Measurements from ENCODE around the gene CDIP1.

CDIP1 gene

GRCh38 chr16:4488499-4488967, 50.0 kb downstream of the CDIP1 start:
- DNase-seq (ENCODE audit: low spot score), result no peak

GRCh38 chr16:4487955-4488498, 50.5 kb downstream of the CDIP1 start:
- no peak for DNase-seq (ENCODE audit: low spot score)

- no peak for DNase-seq (ENCODE audit: low spot score)
These were observed 52.3 kb downstream of the CDIP1 start for GRCh38 chr16:4486126-4486893.

- DNase-seq (ENCODE audit: low spot score), result no peak
These were observed 56.6 kb downstream of the CDIP1 start for GRCh38 chr16:4481963-4482362.

GRCh38 chr16:4481526-4481925, 57.0 kb downstream of the CDIP1 start:
- DNase-seq (ENCODE audit: low spot score), result no peak

GRCh38 chr16:4477966-4478365, 60.6 kb downstream of the CDIP1 start:
- peak; percentile 60 for DNase-seq (ENCODE audit: low spot score)

GRCh38 chr16:4475880-4476788, 62.4 kb downstream of the CDIP1 start, which contains the start of gene HMOX2:
Gene HMOX2 (plus strand): TSS chr16:4476398. CDS start chr16:4505525, 29,127 bp downstream.
- peak; percentile 93 for DNase-seq (ENCODE audit: low spot score)

- peak; percentile 90 for DNase-seq (ENCODE audit: low spot score)
These were observed 64.2 kb downstream of the CDIP1 start, which contains the start of gene NMRAL1 for GRCh38 chr16:4474192-4474961. Gene NMRAL1 (minus strand): TSS chr16:4474625. CDS start chr16:4474132, 493 bp downstream.

- DNase-seq (ENCODE audit: low spot score), result no peak
These were observed 65.7 kb downstream of the CDIP1 start for GRCh38 chr16:4472880-4473279.

GRCh38 chr16:4471869-4472268, 66.7 kb downstream of the CDIP1 start:
- DNase-seq (ENCODE audit: low spot score), result no peak

GRCh38 chr16:4468972-4469371, 69.6 kb downstream of the CDIP1 start:
- DNase-seq (ENCODE audit: low spot score), result no peak

- DNase-seq (ENCODE audit: low spot score), result no peak
These were observed 70.7 kb downstream of the CDIP1 start for GRCh38 chr16:4467916-4468315.

- DNase-seq (ENCODE audit: low spot score), result no peak
These were observed 72.4 kb downstream of the CDIP1 start for GRCh38 chr16:4465977-4466779.

GRCh38 chr16:4463522-4464163, 74.9 kb downstream of the CDIP1 start:
- DNase-seq (ENCODE audit: low spot score), result no peak

GRCh38 chr16:4461250-4462085, 77.1 kb downstream of the CDIP1 start:
- peak; percentile 56 for DNase-seq (ENCODE audit: low spot score)

- no peak for DNase-seq (ENCODE audit: low spot score)
These were observed 77.7 kb downstream of the CDIP1 start for GRCh38 chr16:4460936-4461249.

Data from COLO829 (cell line).